ENCODE measurements around the gene NMRK1.

Gene NMRK1

DNA sequence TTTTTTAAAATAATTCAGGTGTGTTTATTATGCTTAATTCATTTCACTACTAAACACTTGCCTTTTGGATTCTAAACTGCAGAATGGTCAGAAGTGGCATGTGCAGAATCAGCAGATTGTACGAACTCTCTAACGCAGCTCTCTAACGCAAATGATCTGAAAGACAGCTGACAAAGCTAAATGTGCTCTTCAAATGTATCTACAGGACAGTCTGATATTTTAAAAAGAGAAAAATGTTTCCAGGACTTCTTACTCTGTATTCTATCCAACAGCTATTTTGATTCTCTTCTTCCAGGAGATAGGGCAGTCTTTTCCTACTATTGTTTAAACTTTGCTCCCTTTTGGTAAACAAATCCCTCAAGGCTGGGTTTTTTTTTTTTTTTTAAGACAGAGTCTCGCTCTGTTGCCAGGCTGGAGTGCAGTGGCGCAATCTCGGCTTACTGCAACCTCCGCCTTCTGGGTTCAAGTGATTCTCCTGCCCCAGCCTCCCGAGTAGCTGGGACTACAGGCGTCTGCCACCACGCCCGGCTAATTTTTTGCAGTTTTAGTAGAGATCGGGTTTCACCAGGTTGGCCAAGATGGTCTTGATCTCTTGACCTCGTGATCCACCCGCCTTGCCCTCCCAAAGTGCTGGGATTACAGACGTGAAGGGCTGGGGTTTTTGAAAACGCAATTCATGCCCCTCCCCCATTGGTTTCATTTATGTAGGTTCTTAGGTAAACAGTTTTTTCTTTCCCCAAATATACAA is 1.2 kb downstream of the NMRK1 start:
- Histone ChIP-seq H3K27me3 (no peaks in the 10 kb centered on the region), H3K9me3 (no peaks in the 10 kb centered on the region), H3K36me3 (no peaks in the 10 kb centered on the region), H3K4me3 (ENCODE audit: low read depth, low read length) (no peak overlapping the region), H3K4me1 (peaks cover 13% of the 10 kb centered on the region; the same call in 1 of the 2 replicates)
- DNase-seq: no peak
- TF ChIP-seq, protein P1, sequence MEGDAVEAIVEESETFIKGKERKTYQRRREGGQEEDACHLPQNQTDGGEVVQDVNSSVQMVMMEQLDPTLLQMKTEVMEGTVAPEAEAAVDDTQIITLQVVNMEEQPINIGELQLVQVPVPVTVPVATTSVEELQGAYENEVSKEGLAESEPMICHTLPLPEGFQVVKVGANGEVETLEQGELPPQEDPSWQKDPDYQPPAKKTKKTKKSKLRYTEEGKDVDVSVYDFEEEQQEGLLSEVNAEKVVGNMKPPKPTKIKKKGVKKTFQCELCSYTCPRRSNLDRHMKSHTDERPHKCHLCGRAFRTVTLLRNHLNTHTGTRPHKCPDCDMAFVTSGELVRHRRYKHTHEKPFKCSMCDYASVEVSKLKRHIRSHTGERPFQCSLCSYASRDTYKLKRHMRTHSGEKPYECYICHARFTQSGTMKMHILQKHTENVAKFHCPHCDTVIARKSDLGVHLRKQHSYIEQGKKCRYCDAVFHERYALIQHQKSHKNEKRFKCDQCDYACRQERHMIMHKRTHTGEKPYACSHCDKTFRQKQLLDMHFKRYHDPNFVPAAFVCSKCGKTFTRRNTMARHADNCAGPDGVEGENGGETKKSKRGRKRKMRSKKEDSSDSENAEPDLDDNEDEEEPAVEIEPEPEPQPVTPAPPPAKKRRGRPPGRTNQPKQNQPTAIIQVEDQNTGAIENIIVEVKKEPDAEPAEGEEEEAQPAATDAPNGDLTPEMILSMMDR (IDR thresholded peaks at IDR 0.05; ENCODE audit: low read depth, low read length): no peak

DNA sequence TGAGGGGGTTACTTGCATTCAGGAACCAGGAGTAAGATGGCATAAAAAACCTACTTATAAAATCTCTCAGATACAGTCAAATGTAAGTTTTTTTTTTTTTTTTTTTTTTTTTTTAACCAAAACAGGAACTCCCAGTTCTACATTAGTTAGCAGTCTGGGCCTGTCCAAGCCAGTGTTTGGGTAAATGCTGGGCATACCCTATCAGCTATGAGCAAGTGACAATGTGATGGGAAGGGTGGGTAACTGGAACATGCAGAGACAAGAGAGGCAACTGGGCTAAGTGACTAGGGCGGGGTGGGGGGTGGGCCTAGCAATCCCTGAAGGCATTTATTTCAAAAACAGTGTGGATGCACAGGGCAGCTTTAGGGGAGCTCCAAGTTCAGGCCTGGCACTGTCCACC is 2.3 kb downstream of the NMRK1 start:
- Histone ChIP-seq H3K4me1 (peaks cover 13% of the 10 kb centered on the region; the same call in 1 of the 2 replicates), H3K4me3 (ENCODE audit: low read depth, low read length) (no peak overlapping the region)

DNA sequence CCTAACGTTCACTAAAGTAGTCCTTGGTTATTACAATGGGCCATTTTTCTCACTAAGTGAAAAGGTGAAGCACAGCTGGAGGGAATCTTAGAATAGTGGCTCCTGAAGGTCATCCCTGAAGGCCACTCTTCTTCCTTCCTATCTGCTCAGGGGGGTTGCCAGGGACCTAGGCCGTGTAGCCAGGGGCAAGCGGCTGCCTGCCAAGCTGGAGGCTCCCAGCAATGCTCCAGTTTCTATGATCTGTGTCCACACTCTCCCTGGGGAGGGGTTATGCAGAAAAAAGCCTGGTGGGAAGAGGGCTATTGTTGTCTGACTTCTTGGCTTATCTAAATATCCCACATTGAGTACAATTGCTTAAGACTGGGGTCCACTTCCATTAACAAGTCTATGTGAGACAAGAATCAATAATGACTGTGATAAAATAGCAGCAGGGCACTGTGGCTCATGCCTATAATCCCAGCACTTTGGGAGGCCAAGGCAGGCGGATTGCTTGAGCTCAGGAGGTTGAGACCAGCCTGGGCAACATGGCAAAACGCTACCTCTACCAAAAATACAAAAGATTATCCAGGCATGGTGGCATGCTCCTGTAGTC is 3.8 kb downstream of the NMRK1 start:
- Histone ChIP-seq H3K27me3 (no peaks in the 10 kb centered on the region), H3K4me3 (ENCODE audit: low read depth, low read length) (no peak overlapping the region), H3K4me1 (peaks cover 10% of the 10 kb centered on the region; the same call in 1 of the 2 replicates), H3K36me3 (no peaks in the 10 kb centered on the region), H3K9me3 (no peaks in the 10 kb centered on the region)
- DNase-seq: peak; percentile 40
- TF ChIP-seq, protein P1 (IDR thresholded peaks at IDR 0.05; ENCODE audit: low read depth, low read length): no peak

More for the DNA sequence above, 2.3 kb downstream of the NMRK1 start:
- TF ChIP-seq, protein P1 (IDR thresholded peaks at IDR 0.05; ENCODE audit: low read depth, low read length): no peak
- no peaks in the 10 kb centered on the region for H3K27me3 ChIP-seq
- no peak for DNase-seq
- no peaks in the 10 kb centered on the region for H3K9me3 ChIP-seq
- H3K36me3 ChIP-seq: no peaks in the 10 kb centered on the region

DNA sequence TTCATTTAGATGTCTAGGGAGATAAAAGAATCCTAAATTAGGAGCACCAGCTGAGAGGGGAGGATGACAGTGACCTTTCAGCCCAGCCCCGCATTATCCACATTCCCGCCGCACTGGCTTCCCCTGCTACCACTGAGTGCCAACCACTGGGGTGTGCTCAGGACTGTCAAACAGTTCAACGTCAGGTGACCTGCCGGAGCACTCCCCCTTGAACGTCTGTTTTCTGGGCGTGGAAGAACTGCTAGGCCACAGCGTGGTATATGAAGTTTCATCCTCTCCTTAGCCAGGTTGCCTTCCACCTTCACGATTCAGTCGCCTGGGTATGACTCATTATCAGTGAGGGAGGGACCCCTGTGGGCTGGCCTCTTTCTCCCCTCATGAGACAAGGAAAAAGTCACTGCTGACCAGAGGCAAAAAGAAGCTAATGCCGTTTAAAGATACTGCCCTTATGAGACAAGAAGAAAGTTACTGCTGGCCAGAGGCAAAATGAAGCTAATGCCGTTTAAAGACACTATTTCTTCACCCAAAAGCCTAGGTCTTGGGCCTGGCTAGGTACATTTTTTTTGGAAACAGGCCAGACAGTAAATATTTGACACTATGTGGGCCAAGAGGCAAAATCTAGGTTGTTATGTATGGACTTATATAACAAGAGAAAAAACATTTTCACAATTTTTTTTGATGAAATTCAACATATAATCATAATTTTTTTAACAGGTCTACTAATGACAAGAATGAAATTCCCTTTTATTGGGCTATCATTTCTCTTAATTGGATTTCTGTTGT is 4.6 kb downstream of the NMRK1 start:
- Histone ChIP-seq H3K4me1 (peaks cover 10% of the 10 kb centered on the region; the same call in 1 of the 2 replicates), H3K4me3 (ENCODE audit: low read depth, low read length) (no peak overlapping the region), H3K36me3 (no peaks in the 10 kb centered on the region), H3K9me3 (no peaks in the 10 kb centered on the region), H3K27me3 (no peaks in the 10 kb centered on the region)
- TF ChIP-seq, protein P1 (IDR thresholded peaks at IDR 0.05; ENCODE audit: low read depth, low read length): no peak
- DNase-seq: no peak

DNA sequence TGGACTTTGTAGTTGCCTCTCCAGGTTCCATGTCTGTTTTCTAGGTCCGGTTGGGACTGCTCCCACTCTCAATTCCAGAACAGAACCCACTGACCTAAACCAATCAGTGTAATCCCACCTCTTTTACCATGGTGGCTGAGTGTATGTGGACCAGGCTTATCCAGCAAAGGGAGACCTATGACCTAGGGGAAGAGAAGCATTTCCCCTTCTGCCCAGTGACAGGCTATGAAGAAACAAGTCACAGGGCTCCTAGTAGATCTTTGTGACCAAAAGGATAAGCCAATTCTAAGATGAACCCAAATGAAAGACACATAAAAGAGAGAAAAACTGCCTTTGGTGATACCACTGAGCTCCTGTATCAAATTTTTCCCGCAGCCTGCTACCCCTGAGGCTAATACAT is 6.3 kb downstream of the NMRK1 start:
- Histone ChIP-seq H3K27me3 (no peaks in the 10 kb centered on the region), H3K9me3 (no peaks in the 10 kb centered on the region), H3K4me3 (ENCODE audit: low read depth, low read length) (no peak overlapping the region), H3K4me1 (peaks cover 10% of the 10 kb centered on the region; the same call in 1 of the 2 replicates), H3K36me3 (no peaks in the 10 kb centered on the region)
- DNase-seq: no peak
- TF ChIP-seq, protein P1 (IDR thresholded peaks at IDR 0.05; ENCODE audit: low read depth, low read length): no peak

All from BE2C (cell line).